Measurements from ENCODE around the gene SYTL1.

GRCh38 chr1:27393641-27394281, 51.9 kb downstream of the SYTL1 start:
- TF ChIP-seq POLR2A (IDR thresholded peaks at IDR 0.05) (no peak), EP300 (IDR thresholded peaks at IDR 0.05) (no peak), CTCF (IDR thresholded peaks at IDR 0.05) (no peak), POLR2AphosphoS5 (IDR thresholded peaks at IDR 0.05) (no peak)
